ENCODE measurements around the gene NDUFB10. TPM values are rescaled to one million over a fixed set of nuclear protein-coding genes. Genes with fewer than 3 reads are reported as not detected.
"Not testable (repeated sequence)": the region's sequence is repeated elsewhere in the genome, so short reads cannot be mapped to it uniquely, and the experiment has no call there.

The NDUFB10 gene
- total RNA-seq, 6 experiments from 2014 or later, result 68.7 to 210 (median 81.2) TPM

DNA sequence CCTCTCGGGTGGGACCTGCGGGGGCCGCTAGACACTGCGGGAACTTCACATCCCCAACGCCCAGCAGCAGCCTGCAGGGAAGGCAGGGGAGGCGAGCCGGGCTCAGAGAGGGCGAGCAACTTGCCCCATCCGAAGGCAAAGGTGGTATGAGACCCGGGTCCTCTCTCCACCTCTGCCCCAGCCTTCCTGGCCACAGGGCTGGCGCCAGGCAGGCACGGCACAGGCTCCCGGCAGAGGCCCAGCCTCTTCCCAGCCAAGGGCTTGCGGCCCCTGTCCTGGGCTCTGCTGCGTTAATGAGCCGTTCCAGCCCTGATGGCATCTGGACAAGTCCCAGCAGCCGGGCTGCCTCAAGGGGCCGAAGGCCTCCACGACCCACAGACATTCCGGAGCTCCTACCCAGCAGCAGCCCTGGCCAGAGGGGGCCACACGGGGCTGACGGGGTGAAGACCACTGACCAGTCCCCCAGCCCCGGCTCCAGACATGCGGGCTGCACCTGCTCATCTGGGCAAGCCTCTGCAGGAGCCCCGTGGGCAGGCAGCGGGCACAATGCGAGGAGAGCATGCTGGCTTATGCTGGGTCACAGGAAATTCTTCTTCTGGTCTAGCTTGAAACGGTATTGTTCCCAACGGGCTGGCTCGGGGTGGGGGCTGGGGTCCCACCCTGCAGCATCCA, 39.9 kb upstream of the NDUFB10 start:
- DNase-seq (no peak), ATAC-seq (no peak)
- TF ChIP-seq CTCF (IDR thresholded peaks at IDR 0.05), result no peak
- TF ChIP-seq POLR2A (IDR thresholded peaks at IDR 0.05), result no peak
- Histone ChIP-seq H3K36me3 (no peaks in the 10 kb centered on the region), H3K27me3 (peaks cover 0 to 8% of the 10 kb centered on the region in 2 donors), H3K27ac (no peak overlapping the region), H3K9me3 (no peaks in the 10 kb centered on the region), H3K4me3 (no peak overlapping the region), H3K4me1 (no peaks in the 10 kb centered on the region)
- no CpG with 5 or more reads among the region's 30 CpGs for WGBS (ENCODE audit: insufficient coverage, low coverage, low lambda C conversion rate, missing lambda C conversion rate)
- intact Hi-C loops (cut with DNase I), result no loop called here

- ATAC-seq; intact Hi-C loops (cut with DNase I); H3K4me1 ChIP-seq; H3K4me3 ChIP-seq; H3K27me3 ChIP-seq; DNase-seq; H3K36me3 ChIP-seq; H3K27ac ChIP-seq; H3K9me3 ChIP-seq: not testable (repeated sequence)
- 37% methylated on average over 9 of the region's 21 CpGs for WGBS (ENCODE audit: insufficient coverage, low coverage, low lambda C conversion rate, missing lambda C conversion rate)
Observed at GRCh38 chr16:1920122-1920521, 39.2 kb upstream of the NDUFB10 start.

DNA sequence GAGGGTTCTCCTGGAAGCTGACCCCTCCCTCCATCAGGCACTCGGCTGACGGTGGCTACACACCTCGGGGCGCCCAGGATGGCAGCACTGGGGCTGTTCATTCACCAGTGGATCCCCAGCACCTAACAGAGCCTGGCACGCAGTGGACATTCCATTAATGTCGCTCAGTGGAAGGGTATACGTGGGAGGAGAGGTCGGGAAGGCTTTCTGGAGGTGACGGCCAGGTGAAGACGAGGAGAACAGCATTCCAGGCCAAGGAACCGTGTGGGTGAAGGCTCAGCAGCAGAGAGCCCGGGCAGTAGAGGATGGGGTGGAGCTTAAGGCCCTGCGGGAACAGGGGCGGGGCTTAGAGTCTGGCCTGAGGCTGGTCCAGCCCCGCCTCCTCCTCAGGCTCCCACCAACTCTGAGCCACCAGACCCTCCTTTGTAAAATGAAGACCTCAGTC, 38.6 kb upstream of the NDUFB10 start:
- Histone ChIP-seq H3K36me3 (no peaks in the 10 kb centered on the region), H3K4me1 (no peaks in the 10 kb centered on the region), H3K9me3 (no peaks in the 10 kb centered on the region), H3K27ac (no peak overlapping the region), H3K27me3 (peaks cover 0 to 8% of the 10 kb centered on the region in 2 donors), H3K4me3 (no peak overlapping the region)
- intact Hi-C loops (cut with DNase I), result no loop called here
- DNase-seq (no peak), ATAC-seq (peak; percentile 35 to 69 (median 48))
- 16% methylated on average over 13 of the region's 15 CpGs for WGBS (ENCODE audit: insufficient coverage, low coverage, low lambda C conversion rate, missing lambda C conversion rate)
- TF ChIP-seq CTCF (IDR thresholded peaks at IDR 0.05) (no peak), POLR2A (IDR thresholded peaks at IDR 0.05) (no peak)

DNA sequence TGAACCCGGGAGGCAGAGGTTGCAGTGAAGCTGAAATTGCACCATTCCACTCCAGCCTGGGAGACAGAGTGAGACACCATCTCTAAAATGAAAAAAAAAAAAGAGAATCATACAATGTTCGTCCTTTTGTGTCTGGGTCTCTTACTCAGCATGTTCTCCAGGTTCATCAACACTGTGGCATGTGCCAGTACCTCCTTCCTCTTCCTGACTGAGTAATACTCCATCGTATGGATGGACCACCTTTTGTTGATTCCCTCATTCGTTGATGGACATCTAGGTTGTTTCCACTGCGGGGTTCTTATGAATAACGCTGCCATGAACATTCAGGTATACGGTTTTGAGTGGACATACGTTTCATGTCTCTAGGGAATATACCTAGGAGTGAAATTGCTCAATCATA, 37.0 kb upstream of the NDUFB10 start:
- intact Hi-C loops (cut with DNase I), result no loop called here
- 52% methylated on average over 8 of the region's 8 CpGs for WGBS (ENCODE audit: insufficient coverage, low coverage, low lambda C conversion rate, missing lambda C conversion rate)
- Histone ChIP-seq H3K4me3 (no peak overlapping the region), H3K36me3 (no peaks in the 10 kb centered on the region), H3K9me3 (no peaks in the 10 kb centered on the region), H3K27ac (no peak overlapping the region), H3K4me1 (no peaks in the 10 kb centered on the region), H3K27me3 (peaks cover 0 to 4% of the 10 kb centered on the region in 2 donors)
- no peak for DNase-seq
- no peak for TF ChIP-seq CTCF (IDR thresholded peaks at IDR 0.05)
- no peak for TF ChIP-seq POLR2A (IDR thresholded peaks at IDR 0.05)
- no peak for ATAC-seq

GRCh38 chr16:1923299-1924034, 35.9 kb upstream of the NDUFB10 start:
- no peaks in the 10 kb centered on the region for H3K27me3 ChIP-seq
- DNase-seq (no peak), ATAC-seq (no peak)
- no peaks in the 10 kb centered on the region for H3K4me1 ChIP-seq
- TF ChIP-seq CTCF (IDR thresholded peaks at IDR 0.05), result no peak
- WGBS (ENCODE audit: insufficient coverage, low coverage, low lambda C conversion rate, missing lambda C conversion rate), result 40% methylated on average over 10 of the region's 24 CpGs
- H3K27ac ChIP-seq, result no peak overlapping the region
- H3K4me3 ChIP-seq, result no peak overlapping the region
- no peaks in the 10 kb centered on the region for H3K36me3 ChIP-seq
- H3K9me3 ChIP-seq, result no peaks in the 10 kb centered on the region
- intact Hi-C loops (cut with DNase I), result no loop called here

Measured in right lobe of liver (tissue), 6 donors.